IPS-20b (cell line): ENCODE results near the gene BDKRB2.

Source experiments
- H3K27ac ChIP-seq: one replicate; pipeline ENCODE4 v1.5.1; 2013; ENCODE audit warnings: low read length
- H3K27me3 ChIP-seq: 2 replicates; pipeline ENCODE4 v1.6.1; 2013; ENCODE audit warnings: mild to moderate bottlenecking, low read length, inconsistent platforms; ENCODE audit not compliant: insufficient read depth
- H3K36me3 ChIP-seq: 2 replicates; pipeline ENCODE4 v1.6.1; 2013; ENCODE audit warnings: low read depth, mild to moderate bottlenecking, inconsistent platforms, low read length, moderate library complexity; ENCODE audit not compliant: insufficient read depth
- H3K4me1 ChIP-seq: 2 replicates; pipeline ENCODE4 v1.6.1; 2013; ENCODE audit warnings: mild to moderate bottlenecking, control low read depth, inconsistent platforms, low read length, moderate library complexity; ENCODE audit not compliant: insufficient read depth
- H3K4me3 ChIP-seq: 2 replicates; pipeline ENCODE4 v1.5.1; 2013; ENCODE audit warnings: mild to moderate bottlenecking, low read length, inconsistent platforms
- H3K9ac ChIP-seq: 2 replicates; pipeline ENCODE4 v1.6.1; 2013; ENCODE audit warnings: low read depth, mild to moderate bottlenecking, inconsistent platforms, low read length, moderate library complexity
- H3K9me3 ChIP-seq: 2 replicates; pipeline ENCODE4 v1.6.1; 2013; ENCODE audit warnings: mild to moderate bottlenecking, low read depth, low read length, inconsistent platforms; ENCODE audit not compliant: insufficient read depth

BDKRB2 gene

GRCh38 chr14:96261053-96261452, 56.4 kb downstream of the BDKRB2 start:
- Histone ChIP-seq H3K4me1 (no peaks in the 10 kb centered on the region), H3K36me3 (no peaks in the 10 kb centered on the region), H3K9me3 (no peaks in the 10 kb centered on the region), H3K27me3 (no peaks in the 10 kb centered on the region), H3K4me3 (no peak overlapping the region), H3K27ac (no peak overlapping the region), H3K9ac (no peak overlapping the region)

- no peak overlapping the region for H3K9ac ChIP-seq
- no peak overlapping the region for H3K27ac ChIP-seq
- no peaks in the 10 kb centered on the region for H3K4me1 ChIP-seq
- H3K4me3 ChIP-seq: no peak overlapping the region
- no peaks in the 10 kb centered on the region for H3K27me3 ChIP-seq
- no peaks in the 10 kb centered on the region for H3K36me3 ChIP-seq
- no peaks in the 10 kb centered on the region for H3K9me3 ChIP-seq
Measured at GRCh38 chr14:96261772-96262655, 57.4 kb downstream of the BDKRB2 start.

DNA sequence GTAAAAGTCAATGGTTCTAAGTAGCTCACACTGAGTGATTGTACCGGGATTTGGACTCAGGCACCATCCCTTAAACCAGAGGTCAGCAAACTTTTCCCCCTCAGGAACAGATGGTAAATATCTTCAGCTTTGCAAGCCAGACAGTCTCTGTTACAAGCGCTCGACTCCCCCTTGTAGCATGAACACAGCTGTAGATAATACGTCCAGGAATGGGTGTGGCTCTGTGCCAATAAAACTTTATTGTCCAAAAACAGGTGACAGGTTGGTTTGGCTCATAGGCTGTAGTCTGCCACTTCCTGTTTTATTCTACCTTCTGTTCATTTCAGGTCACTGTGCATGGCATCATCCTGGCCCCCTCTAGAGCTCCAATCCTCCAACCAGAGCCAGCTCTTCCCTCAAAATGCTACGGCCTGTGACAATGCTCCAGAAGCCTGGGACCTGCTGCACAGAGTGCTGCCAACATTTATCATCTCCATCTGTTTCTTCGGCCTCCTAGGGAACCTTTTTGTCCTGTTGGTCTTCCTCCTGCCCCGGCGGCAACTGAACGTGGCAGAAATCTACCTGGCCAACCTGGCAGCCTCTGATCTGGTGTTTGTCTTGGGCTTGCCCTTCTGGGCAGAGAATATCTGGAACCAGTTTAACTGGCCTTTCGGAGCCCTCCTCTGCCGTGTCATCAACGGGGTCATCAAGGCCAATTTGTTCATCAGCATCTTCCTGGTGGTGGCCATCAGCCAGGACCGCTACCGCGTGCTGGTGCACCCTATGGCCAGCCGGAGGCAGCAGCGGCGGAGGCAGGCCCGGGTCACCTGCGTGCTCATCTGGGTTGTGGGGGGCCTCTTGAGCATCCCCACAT, 58.9 kb downstream of the BDKRB2 start:
- H3K27me3 ChIP-seq: no peaks in the 10 kb centered on the region
- no peaks in the 10 kb centered on the region for H3K36me3 ChIP-seq
- H3K4me1 ChIP-seq: no peaks in the 10 kb centered on the region
- H3K27ac ChIP-seq: no peak overlapping the region
- H3K9ac ChIP-seq: no peak overlapping the region
- H3K4me3 ChIP-seq: no peak overlapping the region
- no peaks in the 10 kb centered on the region for H3K9me3 ChIP-seq

DNA sequence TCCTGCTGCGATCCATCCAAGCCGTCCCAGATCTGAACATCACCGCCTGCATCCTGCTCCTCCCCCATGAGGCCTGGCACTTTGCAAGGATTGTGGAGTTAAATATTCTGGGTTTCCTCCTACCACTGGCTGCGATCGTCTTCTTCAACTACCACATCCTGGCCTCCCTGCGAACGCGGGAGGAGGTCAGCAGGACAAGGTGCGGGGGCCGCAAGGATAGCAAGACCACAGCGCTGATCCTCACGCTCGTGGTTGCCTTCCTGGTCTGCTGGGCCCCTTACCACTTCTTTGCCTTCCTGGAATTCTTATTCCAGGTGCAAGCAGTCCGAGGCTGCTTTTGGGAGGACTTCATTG, 59.5 kb downstream of the BDKRB2 start:
- Histone ChIP-seq H3K27me3 (no peaks in the 10 kb centered on the region), H3K9ac (no peak overlapping the region), H3K4me1 (no peaks in the 10 kb centered on the region), H3K4me3 (no peak overlapping the region), H3K36me3 (no peaks in the 10 kb centered on the region), H3K9me3 (no peaks in the 10 kb centered on the region), H3K27ac (no peak overlapping the region)

GRCh38 chr14:96264853-96265252, 60.2 kb downstream of the BDKRB2 start:
- Histone ChIP-seq H3K36me3 (no peaks in the 10 kb centered on the region), H3K9ac (no peak overlapping the region), H3K27me3 (no peaks in the 10 kb centered on the region), H3K9me3 (no peaks in the 10 kb centered on the region), H3K4me1 (no peaks in the 10 kb centered on the region), H3K4me3 (no peak overlapping the region), H3K27ac (no peak overlapping the region)

DNA sequence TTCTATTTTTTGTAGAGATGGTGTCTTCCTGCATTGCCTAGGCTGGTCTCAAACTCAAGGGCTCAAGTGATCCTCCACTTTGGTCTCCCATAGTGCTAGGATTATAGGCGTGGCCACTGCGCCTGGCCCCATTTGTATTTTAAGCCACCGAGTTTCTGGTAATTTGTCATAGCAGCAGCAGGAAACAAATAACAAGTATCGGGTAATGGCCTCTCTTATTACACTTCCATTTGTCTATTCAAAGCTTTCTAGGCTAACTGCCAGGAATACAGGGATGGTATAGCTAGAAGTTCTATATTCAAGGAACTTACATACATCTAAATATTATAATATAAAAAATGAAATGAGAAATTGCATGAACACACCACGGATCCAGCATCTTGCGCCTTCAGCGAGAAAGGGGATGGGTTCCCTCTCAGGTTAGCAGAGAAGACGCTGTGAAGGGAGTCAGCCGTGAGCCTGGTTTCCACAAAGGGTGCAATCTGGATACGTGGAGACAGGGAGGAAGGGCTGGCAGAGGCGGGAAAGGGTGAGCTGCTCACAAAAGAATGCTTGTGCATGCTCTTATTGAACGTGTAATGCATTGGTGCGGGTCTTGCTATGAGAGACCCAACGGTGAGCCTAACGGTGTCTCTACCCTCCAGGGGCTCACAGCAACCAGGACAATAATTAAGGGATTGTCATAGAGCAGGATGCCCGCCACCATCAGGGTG, 60.9 kb downstream of the BDKRB2 start:
- Histone ChIP-seq H3K27ac (no peak overlapping the region), H3K9ac (no peak overlapping the region), H3K27me3 (no peaks in the 10 kb centered on the region), H3K36me3 (no peaks in the 10 kb centered on the region), H3K4me1 (no peaks in the 10 kb centered on the region), H3K9me3 (no peaks in the 10 kb centered on the region), H3K4me3 (no peak overlapping the region)

GRCh38 chr14:96267336-96267735, 62.7 kb downstream of the BDKRB2 start:
- no peaks in the 10 kb centered on the region for H3K9me3 ChIP-seq
- H3K4me3 ChIP-seq: no peak overlapping the region
- H3K27me3 ChIP-seq: no peaks in the 10 kb centered on the region
- no peaks in the 10 kb centered on the region for H3K36me3 ChIP-seq
- no peak overlapping the region for H3K9ac ChIP-seq
- H3K27ac ChIP-seq: no peak overlapping the region
- no peaks in the 10 kb centered on the region for H3K4me1 ChIP-seq

DNA sequence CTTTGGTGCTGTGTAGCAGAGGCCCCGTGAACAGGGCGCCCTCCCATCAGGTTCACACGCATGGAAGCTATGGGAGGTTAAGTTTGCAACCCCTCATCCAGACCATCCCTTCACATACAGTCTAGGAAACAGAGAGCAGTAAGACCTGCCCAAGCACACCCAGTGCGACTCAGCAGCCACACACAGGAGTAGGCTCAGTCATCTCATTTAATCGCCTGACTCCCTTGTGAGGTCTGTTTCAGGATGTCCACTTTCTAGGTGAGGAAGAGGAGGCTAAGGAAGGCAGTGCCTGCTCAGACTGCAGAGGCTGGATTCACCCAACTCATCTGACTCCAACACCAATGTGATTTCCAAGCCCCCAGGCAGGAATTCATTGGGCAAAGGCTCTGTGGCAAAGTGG, 63.3 kb downstream of the BDKRB2 start:
- no peak overlapping the region for H3K4me3 ChIP-seq
- peaks cover 4% of the 10 kb centered on the region; the same call in 1 of the 2 replicates for H3K9me3 ChIP-seq
- H3K4me1 ChIP-seq: no peaks in the 10 kb centered on the region
- no peaks in the 10 kb centered on the region for H3K36me3 ChIP-seq
- no peak overlapping the region for H3K9ac ChIP-seq
- H3K27me3 ChIP-seq: no peaks in the 10 kb centered on the region
- no peak overlapping the region for H3K27ac ChIP-seq

DNA sequence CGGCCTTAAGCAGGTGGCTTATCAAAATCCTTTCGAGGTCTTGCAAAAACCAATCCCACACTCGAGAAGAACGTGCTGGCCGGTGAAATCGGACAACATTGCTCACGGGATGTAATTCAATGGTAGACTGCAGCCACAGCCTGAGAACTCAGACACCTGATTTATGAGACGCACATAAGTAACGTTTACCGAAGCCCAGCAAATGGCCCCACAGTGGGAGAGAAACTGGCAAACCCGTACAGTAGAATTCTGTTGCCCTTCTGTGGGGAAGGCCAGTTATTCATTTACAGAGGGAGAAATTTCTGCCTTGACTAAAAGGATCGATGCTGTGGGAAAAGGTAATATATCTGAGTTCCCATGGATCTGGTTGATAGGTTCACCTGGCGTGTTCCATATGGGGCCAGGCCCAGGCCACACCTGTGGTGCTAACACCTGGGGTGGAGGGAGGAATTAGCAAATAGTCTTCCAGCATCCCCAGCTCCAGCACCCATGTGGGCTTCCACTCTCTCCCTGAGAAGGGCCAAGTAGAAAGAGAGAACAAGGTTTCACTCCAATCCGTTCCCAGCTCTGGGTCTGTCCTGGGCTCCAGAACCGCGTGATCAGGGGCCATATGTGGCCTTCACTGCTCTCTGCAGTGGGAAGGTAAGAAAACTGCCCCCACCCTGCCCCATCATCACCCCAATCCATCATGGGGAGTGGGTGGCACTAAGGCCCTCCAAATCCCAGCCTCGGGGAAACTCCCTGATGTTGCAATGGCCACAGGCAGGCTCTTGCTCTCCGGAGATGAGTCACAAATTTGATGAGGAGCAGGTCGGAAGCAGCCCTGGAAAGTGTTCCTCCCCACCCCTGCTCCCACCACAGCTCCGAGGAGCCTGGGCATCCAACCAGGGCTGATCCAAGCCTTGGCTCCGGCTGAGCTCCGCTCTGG, 64.1 kb downstream of the BDKRB2 start:
- Histone ChIP-seq H3K27ac (no peak overlapping the region), H3K9ac (no peak overlapping the region), H3K9me3 (peaks cover 4% of the 10 kb centered on the region; the same call in 1 of the 2 replicates), H3K27me3 (no peaks in the 10 kb centered on the region), H3K4me3 (no peak overlapping the region), H3K36me3 (no peaks in the 10 kb centered on the region), H3K4me1 (no peaks in the 10 kb centered on the region)

DNA sequence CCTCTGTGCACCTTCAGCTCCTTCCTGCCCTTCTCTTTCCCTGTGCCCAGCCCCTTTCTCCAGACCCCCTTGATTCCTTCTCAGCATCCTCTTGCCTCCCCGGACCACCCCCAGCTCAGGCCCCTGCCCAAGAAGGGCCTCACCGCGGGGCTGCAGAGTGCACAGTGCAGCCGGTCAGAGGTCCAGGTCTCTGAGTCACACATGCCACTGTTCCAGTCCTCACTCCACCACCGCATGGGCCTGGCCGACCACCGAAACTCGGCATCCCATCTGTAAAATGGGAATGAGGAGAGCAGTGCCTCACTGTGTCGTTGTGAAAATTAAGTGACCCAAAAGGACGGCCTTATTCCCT, 64.7 kb downstream of the BDKRB2 start:
- Histone ChIP-seq H3K4me1 (no peaks in the 10 kb centered on the region), H3K27me3 (no peaks in the 10 kb centered on the region), H3K4me3 (no peak overlapping the region), H3K27ac (no peak overlapping the region), H3K36me3 (no peaks in the 10 kb centered on the region), H3K9me3 (peaks cover 4% of the 10 kb centered on the region; the same call in 1 of the 2 replicates), H3K9ac (no peak overlapping the region)
